HepG2 (cell line): ENCODE data around the gene AGAP1.

Experiments
- FOXO1 ChIP-seq: sonication (generic); formaldehyde crosslinking; IDR thresholded peaks from 2 replicates; pipeline ENCODE4 v1.4.0; 2020; ENCODE audit warnings: missing genetic modification reagents
- HOXA7 ChIP-seq: sonication (generic); formaldehyde crosslinking; IDR thresholded peaks from 2 replicates; pipeline ENCODE4 v1.8.1; 2022; ENCODE audit warnings: mild to moderate bottlenecking, missing genetic modification reagents, moderate library complexity
- JUN ChIP-seq: sonication (generic); formaldehyde crosslinking; IDR thresholded peaks from 2 replicates; pipeline ENCODE4 v1.4.0; 2020; ENCODE audit warnings: mild to moderate bottlenecking, missing genetic modification reagents
- NKX3-1 ChIP-seq: sonication (generic); formaldehyde crosslinking; IDR thresholded peaks from 2 replicates; pipeline ENCODE4 v1.5.0; 2020; ENCODE audit warnings: missing genetic modification reagents
- NONO ChIP-seq, 2 experiments: fragments of 450-650 bp in 1 of 2; sonication (generic) in 1 of 2; formaldehyde crosslinking in 1 of 2; IDR thresholded peaks in 1 of 2; conservative IDR thresholded peaks in 1 of 2; 2 replicates each; pipeline versions ENCODE4 v1.6.1 to v1.8.0; 2017 to 2022; ENCODE audit warnings: mild to moderate bottlenecking in 1 of 2, missing genetic modification reagents in 1 of 2, moderate library complexity in 1 of 2
- THYN1 ChIP-seq: sonication (generic); formaldehyde crosslinking; IDR thresholded peaks from 2 replicates; pipeline ENCODE4 v1.8.1; 2023; ENCODE audit warnings: low read depth, mild to moderate bottlenecking, moderate library complexity, missing genetic modification reagents, borderline replicate concordance
- ZNF746 ChIP-seq: sonication (generic); formaldehyde crosslinking; IDR thresholded peaks from 2 replicates; pipeline ENCODE4 v1.8.0; 2022; ENCODE audit warnings: mild to moderate bottlenecking, missing genetic modification reagents
- ZNF776 ChIP-seq: sonication (generic); formaldehyde crosslinking; IDR thresholded peaks from 2 replicates; pipeline ENCODE4 v1.4.0; 2020; ENCODE audit warnings: mild to moderate bottlenecking, missing genetic modification reagents
- TF ChIP-seq, protein P1 (sequence below): sonication (generic); formaldehyde crosslinking; IDR thresholded peaks from 2 replicates; pipeline ENCODE4 v1.5.1; 2020; ENCODE audit warnings: mild to moderate bottlenecking, moderate library complexity, missing genetic modification reagents
- TF ChIP-seq, protein P2 (sequence below): sonication (generic); formaldehyde crosslinking; IDR thresholded peaks from 2 replicates; pipeline ENCODE4 v1.4.0; 2020; ENCODE audit warnings: missing genetic modification reagents

DNA sequence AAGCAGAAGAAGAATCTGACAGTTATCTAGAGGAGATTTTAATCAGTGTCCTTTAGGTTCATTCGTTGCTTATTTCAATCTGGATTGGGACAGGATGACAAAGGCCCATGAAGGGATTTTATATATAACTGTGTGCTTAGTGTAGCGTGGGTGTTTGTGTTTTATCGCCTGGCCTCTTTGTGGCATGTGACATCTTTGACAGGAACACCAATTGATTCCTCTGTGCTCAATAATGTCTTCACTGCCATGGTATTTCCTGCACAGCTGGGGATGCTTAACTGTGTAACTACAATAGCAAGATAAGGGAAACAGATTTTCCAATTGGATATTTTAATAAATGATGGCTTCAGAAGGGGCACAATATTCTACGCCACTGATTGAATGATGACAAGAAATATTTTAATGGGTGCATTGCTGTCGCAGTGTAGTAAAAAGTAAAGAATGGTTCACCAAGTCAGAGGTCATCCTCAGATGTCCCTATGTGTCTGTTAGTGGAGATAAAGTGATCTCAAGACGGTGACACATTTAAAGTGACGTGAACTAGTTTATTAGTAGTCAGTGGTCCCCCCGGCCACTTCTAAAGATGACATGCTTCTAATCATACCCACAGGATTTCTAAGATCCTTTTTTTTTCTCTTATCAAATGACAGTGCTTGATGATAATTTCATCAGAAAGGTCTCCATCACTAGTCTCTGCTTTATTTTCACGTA lies 160.4 kb downstream of the AGAP1 start:
- no peak for TF ChIP-seq JUN
- TF ChIP-seq NKX3-1 (CRISPR knock-in tag), result no peak
- no peak for TF ChIP-seq FOXO1 (CRISPR knock-in tag)
- no peak for TF ChIP-seq NONO (IDR thresholded peaks at IDR 0.05)
- no peak for TF ChIP-seq NONO (CRISPR knock-in tag; conservative IDR thresholded peaks at IDR 0.05)
- TF ChIP-seq, protein P1, sequence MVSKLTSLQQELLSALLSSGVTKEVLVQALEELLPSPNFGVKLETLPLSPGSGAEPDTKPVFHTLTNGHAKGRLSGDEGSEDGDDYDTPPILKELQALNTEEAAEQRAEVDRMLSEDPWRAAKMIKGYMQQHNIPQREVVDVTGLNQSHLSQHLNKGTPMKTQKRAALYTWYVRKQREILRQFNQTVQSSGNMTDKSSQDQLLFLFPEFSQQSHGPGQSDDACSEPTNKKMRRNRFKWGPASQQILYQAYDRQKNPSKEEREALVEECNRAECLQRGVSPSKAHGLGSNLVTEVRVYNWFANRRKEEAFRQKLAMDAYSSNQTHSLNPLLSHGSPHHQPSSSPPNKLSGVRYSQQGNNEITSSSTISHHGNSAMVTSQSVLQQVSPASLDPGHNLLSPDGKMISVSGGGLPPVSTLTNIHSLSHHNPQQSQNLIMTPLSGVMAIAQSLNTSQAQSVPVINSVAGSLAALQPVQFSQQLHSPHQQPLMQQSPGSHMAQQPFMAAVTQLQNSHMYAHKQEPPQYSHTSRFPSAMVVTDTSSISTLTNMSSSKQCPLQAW, result no peak
- TF ChIP-seq THYN1 (CRISPR knock-in tag), result no peak
- TF ChIP-seq HOXA7, result no peak
- TF ChIP-seq, protein P2, sequence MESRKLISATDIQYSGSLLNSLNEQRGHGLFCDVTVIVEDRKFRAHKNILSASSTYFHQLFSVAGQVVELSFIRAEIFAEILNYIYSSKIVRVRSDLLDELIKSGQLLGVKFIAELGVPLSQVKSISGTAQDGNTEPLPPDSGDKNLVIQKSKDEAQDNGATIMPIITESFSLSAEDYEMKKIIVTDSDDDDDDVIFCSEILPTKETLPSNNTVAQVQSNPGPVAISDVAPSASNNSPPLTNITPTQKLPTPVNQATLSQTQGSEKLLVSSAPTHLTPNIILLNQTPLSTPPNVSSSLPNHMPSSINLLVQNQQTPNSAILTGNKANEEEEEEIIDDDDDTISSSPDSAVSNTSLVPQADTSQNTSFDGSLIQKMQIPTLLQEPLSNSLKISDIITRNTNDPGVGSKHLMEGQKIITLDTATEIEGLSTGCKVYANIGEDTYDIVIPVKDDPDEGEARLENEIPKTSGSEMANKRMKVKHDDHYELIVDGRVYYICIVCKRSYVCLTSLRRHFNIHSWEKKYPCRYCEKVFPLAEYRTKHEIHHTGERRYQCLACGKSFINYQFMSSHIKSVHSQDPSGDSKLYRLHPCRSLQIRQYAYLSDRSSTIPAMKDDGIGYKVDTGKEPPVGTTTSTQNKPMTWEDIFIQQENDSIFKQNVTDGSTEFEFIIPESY (CRISPR knock-in tag), result no peak
- TF ChIP-seq ZNF746 (CRISPR knock-in tag), result no peak
- TF ChIP-seq ZNF776, result no peak
